Stimulated activated CD4-positive, alpha-beta T cell treated with anti-CD3 and anti-CD28 coated beads, Interleukin-1b, Interleukin-23, amount 100 ng/mL, for 24 hours (primary cell): ENCODE data around the gene DEPDC5.
A peak's percentile ranks its signal among the peaks of the same experiment; 100 is the strongest.

Experiments
- DNase-seq, 4 experiments: peaks; one replicate each; pipeline ENCODE4 v3.0.0-alpha.2; 2020; ENCODE audit warnings: low read depth in 4 of 4, low spot score in 1 of 4

The DEPDC5 gene

GRCh38 chr22:31846161-31847115, 92.6 kb downstream of the DEPDC5 start:
- no peak for DNase-seq

GRCh38 chr22:31848411-31848810, 94.6 kb downstream of the DEPDC5 start:
- DNase-seq, result no peak

GRCh38 chr22:31850135-31850534, 96.3 kb downstream of the DEPDC5 start:
- no peak for DNase-seq

GRCh38 chr22:31852691-31853421, 99.0 kb downstream of the DEPDC5 start:
- no peak for DNase-seq

GRCh38 chr22:31853736-31854495, 100.1 kb downstream of the DEPDC5 start:
- no peak for DNase-seq

GRCh38 chr22:31857247-31857646, 103.4 kb downstream of the DEPDC5 start:
- DNase-seq, result no peak

- DNase-seq, result peak in 3 of 4 experiments; percentile 5 to 13 (median 5)
Measured at GRCh38 chr22:31861226-31861840, 107.5 kb downstream of the DEPDC5 start.

GRCh38 chr22:31866918-31867317, 113.1 kb downstream of the DEPDC5 start:
- DNase-seq, result no peak

- DNase-seq, result no peak
Measured at GRCh38 chr22:31867386-31868153, 113.8 kb downstream of the DEPDC5 start.

GRCh38 chr22:31869739-31870138, 115.9 kb downstream of the DEPDC5 start:
- DNase-seq, result no peak

GRCh38 chr22:31870890-31871289, 117.1 kb downstream of the DEPDC5 start:
- no peak for DNase-seq

- no peak for DNase-seq
Measured at GRCh38 chr22:31871480-31871879, 117.7 kb downstream of the DEPDC5 start.

GRCh38 chr22:31872209-31872608, 118.4 kb downstream of the DEPDC5 start:
- no peak for DNase-seq

GRCh38 chr22:31874821-31875220, 121.0 kb downstream of the DEPDC5 start:
- no peak for DNase-seq

GRCh38 chr22:31876156-31876920, 122.5 kb downstream of the DEPDC5 start:
- no peak for DNase-seq

GRCh38 chr22:31879585-31879984, 125.8 kb downstream of the DEPDC5 start:
- DNase-seq, result no peak

- DNase-seq, result no peak
Measured at GRCh38 chr22:31881200-31881599, 127.4 kb downstream of the DEPDC5 start.

GRCh38 chr22:31881865-31882264, 128.0 kb downstream of the DEPDC5 start:
- no peak for DNase-seq

- no peak for DNase-seq
Measured at GRCh38 chr22:31882971-31883370, 129.2 kb downstream of the DEPDC5 start.
